B cell (primary cell): Measurements from ENCODE around the gene MPZL3. TPM values are rescaled to one million over a fixed set of nuclear protein-coding genes. Genes with fewer than 3 reads are reported as not detected.

Experiments used
- ATAC-seq: fragments of 200-7000 bp; cut with Tn5 transposase; one replicate; pipeline ENCODE4 v1.10.0; 2021; ENCODE audit warnings: low read depth, mild to moderate bottlenecking, moderate number of reproducible peaks, moderate library complexity
- CTCF ChIA-PET: fragments of 350-600 bp; sonication (Branson Sonifier 250); formaldehyde crosslinking; loops from one replicate; lab custom pipeline; 2021; ENCODE audit warnings: antibody characterized with exemption, inconsistent platforms; lab: Charles Lee
- POLR2A ChIA-PET: fragments of 350-600 bp; sonication (Branson Sonifier 250); formaldehyde crosslinking; loops from one replicate; lab custom pipeline; 2021; ENCODE audit warnings: antibody characterized with exemption; lab: Charles Lee
- DNase-seq: peaks from one replicate; pipeline ENCODE4 v3.0.0; 2013
- H2AFZ ChIP-seq: 2 replicates; pipeline ENCODE4 v1.6.1; 2012; ENCODE audit warnings: mild to moderate bottlenecking, low read depth, low read length; ENCODE audit not compliant: insufficient read depth, poor library complexity, severe bottlenecking
- H3K27ac ChIP-seq, 2 donors: 1 replicate in 1 of 2; 2 replicates in 1 of 2; pipeline ENCODE4 v1.5.1; 2012 to 2013; ENCODE audit warnings: low read length in 2 of 2, mild to moderate bottlenecking in 2 of 2, moderate library complexity in 1 of 2
- H3K27me3 ChIP-seq, 4 experiments: fragments of 200-600 bp in 1 of 4; sonication (generic) in 1 of 4; replicated peaks in 1 of 4; 1 replicate in 2 of 4; 2 replicates in 2 of 4; pipeline versions ENCODE4 v1.6.1 to v1.7.0; 2013 to 2016; ENCODE audit warnings: low read length in 3 of 4, mild to moderate bottlenecking in 2 of 4, mixed read lengths in 1 of 4, moderate library complexity in 1 of 4; ENCODE audit not compliant: insufficient read depth in 4 of 4, control insufficient read depth in 3 of 4; ENCODE audit errors: control extremely low read depth in 1 of 4
- H3K36me3 ChIP-seq, 2 experiments: replicated peaks in 1 of 2; 1 replicate in 1 of 2; 2 replicates in 1 of 2; pipeline versions ENCODE4 v1.6.1 to v1.7.1; 2013; ENCODE audit warnings: low read length in 1 of 2; ENCODE audit not compliant: insufficient read depth in 2 of 2, control insufficient read depth in 1 of 2; ENCODE audit errors: control extremely low read depth in 1 of 2, extremely low read depth in 1 of 2
- H3K4me1 ChIP-seq, 2 donors: fragments of 200-600 bp in 1 of 2; sonication (generic) in 1 of 2; 1 replicate in 1 of 2; 2 replicates in 1 of 2; pipeline versions ENCODE4 v1.5.1 to v1.6.1; 2013 to 2017; ENCODE audit warnings: low read length in 2 of 2; ENCODE audit not compliant: control insufficient read depth in 2 of 2, insufficient read depth in 2 of 2
- H3K4me2 ChIP-seq: replicated peaks from 2 replicates; pipeline ENCODE3; 2012; ENCODE audit warnings: mild to moderate bottlenecking, low read depth, low read length; ENCODE audit not compliant: poor library complexity, severe bottlenecking
- H3K4me3 ChIP-seq, 5 experiments: fragments of 200-600 bp in 1 of 5; sonication (generic) in 1 of 5; 1 replicate in 3 of 5; 2 replicates in 2 of 5; pipeline versions ENCODE4 v1.5.1 to v1.7.0; 2011 to 2016; ENCODE audit warnings: low read length in 4 of 5, mild to moderate bottlenecking in 4 of 5, low read depth in 2 of 5, control low read depth in 1 of 5, moderate library complexity in 1 of 5; ENCODE audit not compliant: insufficient read depth in 1 of 5; ENCODE audit errors: control extremely low read depth in 1 of 5, extremely low read depth in 1 of 5
- H3K79me2 ChIP-seq: fragments of 200-600 bp; sonication (generic); one replicate; pipeline ENCODE4 v1.6.0; 2016; ENCODE audit warnings: low read length; ENCODE audit not compliant: control insufficient read depth, insufficient read depth
- H3K9ac ChIP-seq: fragments of 200-600 bp; sonication (generic); 2 replicates; pipeline ENCODE4 v1.6.1; 2017; ENCODE audit warnings: mild to moderate bottlenecking, low read length, moderate library complexity
- H3K9me3 ChIP-seq, 3 donors: one replicate each; pipeline versions ENCODE4 v1.6.1 to v1.7.1; 2013; ENCODE audit warnings: low read length in 2 of 3; ENCODE audit not compliant: control insufficient read depth in 2 of 3, insufficient read depth in 1 of 3; ENCODE audit errors: control extremely low read depth in 1 of 3
- H4K20me1 ChIP-seq: 2 replicates; pipeline ENCODE4 v1.6.0; 2012; ENCODE audit warnings: mild to moderate bottlenecking, low read length; ENCODE audit not compliant: insufficient read depth, control insufficient read depth, poor library complexity, severe bottlenecking
- H3K27ac Mint-ChIP-seq: one replicate; pipeline ENCODE4 v1.8.0; 2021; ENCODE audit warnings: mixed read lengths
- H3K27me3 Mint-ChIP-seq: one replicate; pipeline ENCODE4 v1.8.0; 2021; ENCODE audit warnings: mixed read lengths
- H3K4me1 Mint-ChIP-seq: one replicate; pipeline ENCODE4 v1.8.0; 2021; ENCODE audit warnings: mixed read lengths
- H3K4me3 Mint-ChIP-seq: one replicate; pipeline ENCODE4 v1.8.0; 2021; ENCODE audit warnings: mixed read lengths
- H3K9me3 Mint-ChIP-seq: one replicate; pipeline ENCODE4 v1.8.0; 2022; ENCODE audit warnings: mixed read lengths; ENCODE audit not compliant: insufficient read depth
- CTCF ChIP-seq: fragments of 200-600 bp; IDR thresholded peaks from one replicate; pipeline ENCODE4 v1.8.0; 2022; ENCODE audit warnings: antibody characterized with exemption, mild to moderate bottlenecking
- EZH2 ChIP-seq: IDR thresholded peaks from 2 replicates; pipeline ENCODE4 v1.6.1; 2012; ENCODE audit warnings: borderline replicate concordance, low read depth, mild to moderate bottlenecking, moderate library complexity, low read length; ENCODE audit not compliant: insufficient read depth, poor library complexity, severe bottlenecking
- WGBS: methylation state at CpG from one replicate; pipeline ENCODE4 v1.1.5; 2013; ENCODE audit warnings: missing lambda C conversion rate; ENCODE audit not compliant: insufficient coverage; 5-methylcytosine and 5-hydroxymethylcytosine counted together
- intact Hi-C: fragments of 100-400 bp; cut with micrococcal nuclease; formaldehyde crosslinking; loops from one replicate; pipeline ENCODE4 v1.10.0; 2022
- polyA plus RNA-seq: library from polyadenylated mRNA; depleted of rRNA; stranded (reverse); fragments of >200 nt; gene quantifications from 2 replicates; pipeline ENCODE4 v1.2.3, GENCODE V29; 2012
- total RNA-seq, 2 donors: library from RNA; stranded (reverse); fragments of 120-200 nt in 1 of 2; gene quantifications; 1 replicate in 1 of 2; 2 replicates in 1 of 2; pipeline versions ENCODE4 v1.2.3 to v1.2.4, GENCODE V29; 2013 to 2022

MPZL3 gene
- total and polyA plus RNA-seq, 2 donors (not counting 1 experiment from before 2014, with no cell fraction given) = 1.4 to 4.2 TPM

GRCh38 chr11:118224511-118225188 is 27.5 kb downstream of the MPZL3 start, which contains the start of gene JAML:
JAML (minus strand) TSS chr11:118225011; CDS start chr11:118214866, 10,145 bp downstream.
- Histone ChIP-seq H3K9ac (no peak within 1 kb of the TSS), H3K27ac (no peak within 1 kb of the TSS)
- DNase-seq = peak; percentile 56

More at GRCh38 chr11:118224511-118225188, 27.5 kb downstream of the MPZL3 start, which contains the start of gene JAML:
- CTCF ChIA-PET = interaction anchor here (0.5 to 3.4 kb wide), 7 partner anchors 10 to 995 kb away, joined by 3 to 20 read pairs (median 4); partner anchors contain the start of gene MPZL3
- Mint-ChIP-seq H3K4me1 (peaks cover 55% of the 10 kb centered on the region), H3K27ac (peak within 1 kb of the TSS; percentile 4), H3K9me3 (no peaks in the 10 kb centered on the region), H3K27me3 (peaks cover 34% of the 10 kb centered on the region), H3K4me3 (peak within 1 kb of the TSS; percentile 76)
- POLR2A ChIA-PET = interaction anchor here (0.6 kb wide), 1 partner anchor 10 kb away, joined by 3 read pairs; no protein-coding TSS in a partner anchor
- no peaks in the 10 kb centered on the region for H3K79me2 ChIP-seq
- TF ChIP-seq CTCF (no peak), EZH2 (no peak)
- H3K4me1 ChIP-seq = peaks cover 60% of the 10 kb centered on the region in 2 donors
- H3K4me3 ChIP-seq = peak within 1 kb of the TSS in 1 of 5 experiments; percentile 88
- peak; percentile 69 for ATAC-seq
- intact Hi-C loops = loop anchor here (5.0 to 10.0 kb wide), 2 partner anchors 43 to 210 kb away; no protein-coding TSS in a partner anchor
- WGBS = 8% methylated on average over 6 of the region's 6 CpGs
- no peaks in the 10 kb centered on the region for H3K9me3 ChIP-seq
- H3K4me2 ChIP-seq = peak within 1 kb of the TSS; percentile 10
- no peak within 1 kb of the TSS for H2AFZ ChIP-seq
- H3K36me3 ChIP-seq = no peaks in the 10 kb centered on the region
- no peaks in the 10 kb centered on the region for H4K20me1 ChIP-seq
- peaks cover 0 to 32% (median 26%) of the 10 kb centered on the region in 4 experiments for H3K27me3 ChIP-seq
